BE2C (cell line): ENCODE data around the gene FMN2.

Source experiments
- DNase-seq: peaks from one replicate; pipeline ENCODE4 v3.0.0-alpha.2; 2020
- H3K27me3 ChIP-seq: fragments of 250-450 bp; sonication (Bioruptor Pico); 2 replicates; pipeline ENCODE4 v1.5.1; 2020; ENCODE audit warnings: mild to moderate bottlenecking
- H3K36me3 ChIP-seq: fragments of 250-450 bp; sonication (Bioruptor Pico); 2 replicates; pipeline ENCODE4 v1.5.1; 2020; ENCODE audit warnings: mild to moderate bottlenecking
- H3K4me1 ChIP-seq: fragments of 250-450 bp; sonication (Bioruptor Pico); 2 replicates; pipeline ENCODE4 v1.5.1; 2020
- H3K4me3 ChIP-seq: 2 replicates; pipeline ENCODE4 v1.5.1; 2011; ENCODE audit warnings: low read depth, low read length
- H3K9me3 ChIP-seq: fragments of 250-450 bp; sonication (Bioruptor Pico); 2 replicates; pipeline ENCODE4 v1.5.1; 2020
- TF ChIP-seq, protein P1 (sequence below): IDR thresholded peaks from 2 replicates; pipeline ENCODE4 v1.5.1; 2012; ENCODE audit warnings: mild to moderate bottlenecking, low read depth, low read length

The FMN2 gene

DNA sequence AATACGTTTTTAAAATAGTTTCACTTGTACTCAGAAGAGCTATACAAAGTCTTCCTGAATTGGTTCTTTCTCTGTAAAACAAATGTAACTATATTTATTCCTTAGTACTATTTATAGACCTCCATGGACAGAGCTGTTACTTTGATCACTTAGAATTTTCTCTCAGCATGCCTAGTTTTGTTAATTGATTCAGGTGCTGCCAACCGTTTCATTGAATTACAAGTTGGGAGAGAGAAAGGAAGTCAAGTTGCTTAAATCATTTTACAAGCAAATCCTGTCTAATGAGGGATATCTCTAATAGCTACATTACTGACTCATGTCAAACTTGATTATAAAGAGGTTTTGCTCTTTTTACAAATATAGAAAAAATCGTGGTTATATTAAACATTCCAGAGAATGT lies 241.0 kb downstream of the FMN2 start:
- H3K27me3 ChIP-seq: no peaks in the 10 kb centered on the region
- no peak for DNase-seq
- no peak overlapping the region for H3K4me3 ChIP-seq
- no peaks in the 10 kb centered on the region for H3K4me1 ChIP-seq
- TF ChIP-seq, protein P1, sequence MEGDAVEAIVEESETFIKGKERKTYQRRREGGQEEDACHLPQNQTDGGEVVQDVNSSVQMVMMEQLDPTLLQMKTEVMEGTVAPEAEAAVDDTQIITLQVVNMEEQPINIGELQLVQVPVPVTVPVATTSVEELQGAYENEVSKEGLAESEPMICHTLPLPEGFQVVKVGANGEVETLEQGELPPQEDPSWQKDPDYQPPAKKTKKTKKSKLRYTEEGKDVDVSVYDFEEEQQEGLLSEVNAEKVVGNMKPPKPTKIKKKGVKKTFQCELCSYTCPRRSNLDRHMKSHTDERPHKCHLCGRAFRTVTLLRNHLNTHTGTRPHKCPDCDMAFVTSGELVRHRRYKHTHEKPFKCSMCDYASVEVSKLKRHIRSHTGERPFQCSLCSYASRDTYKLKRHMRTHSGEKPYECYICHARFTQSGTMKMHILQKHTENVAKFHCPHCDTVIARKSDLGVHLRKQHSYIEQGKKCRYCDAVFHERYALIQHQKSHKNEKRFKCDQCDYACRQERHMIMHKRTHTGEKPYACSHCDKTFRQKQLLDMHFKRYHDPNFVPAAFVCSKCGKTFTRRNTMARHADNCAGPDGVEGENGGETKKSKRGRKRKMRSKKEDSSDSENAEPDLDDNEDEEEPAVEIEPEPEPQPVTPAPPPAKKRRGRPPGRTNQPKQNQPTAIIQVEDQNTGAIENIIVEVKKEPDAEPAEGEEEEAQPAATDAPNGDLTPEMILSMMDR: no peak
- H3K9me3 ChIP-seq: no peaks in the 10 kb centered on the region
- H3K36me3 ChIP-seq: no peaks in the 10 kb centered on the region

DNA sequence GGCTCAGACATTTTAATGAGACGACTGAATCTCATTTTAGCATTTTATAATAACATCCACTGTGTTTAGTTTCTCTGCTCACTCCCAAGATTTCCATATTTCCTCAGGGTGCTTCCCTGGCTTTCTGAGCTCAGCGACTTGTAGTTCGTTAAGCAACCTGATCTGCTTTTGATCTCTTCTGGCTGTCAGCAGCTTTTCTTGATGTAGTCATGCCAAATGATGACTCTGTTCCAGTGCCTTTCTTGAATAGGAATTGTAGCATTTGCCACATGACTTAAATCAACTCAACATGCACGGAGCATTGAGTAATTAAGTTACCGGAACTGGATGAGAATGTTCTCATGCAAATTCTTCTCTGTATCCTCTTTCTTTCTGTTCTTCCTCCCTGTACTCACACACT lies 246.1 kb downstream of the FMN2 start:
- no peaks in the 10 kb centered on the region for H3K36me3 ChIP-seq
- no peaks in the 10 kb centered on the region for H3K9me3 ChIP-seq
- no peaks in the 10 kb centered on the region for H3K27me3 ChIP-seq
- no peak overlapping the region for H3K4me3 ChIP-seq
- no peaks in the 10 kb centered on the region for H3K4me1 ChIP-seq
- TF ChIP-seq, protein P1: no peak
- DNase-seq: no peak

DNA sequence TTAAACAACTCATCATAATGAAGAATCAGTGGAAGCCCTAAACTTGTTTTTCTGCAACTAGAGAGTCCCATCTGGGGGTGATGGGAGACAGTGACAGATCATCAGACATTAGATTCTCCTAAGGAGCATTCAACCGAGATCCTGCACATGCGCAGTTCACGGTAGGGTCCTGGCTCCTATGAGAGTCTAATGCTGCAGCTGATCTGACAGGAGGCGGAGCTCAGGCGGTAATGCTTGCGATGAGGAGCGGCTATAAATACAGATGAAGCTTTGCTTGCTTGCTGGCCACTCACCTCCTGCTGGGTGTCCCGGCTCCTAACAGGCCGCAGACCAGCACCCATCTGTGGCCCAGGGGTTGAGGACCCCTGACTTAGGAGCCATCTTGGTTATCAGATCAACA lies 247.2 kb downstream of the FMN2 start:
- Histone ChIP-seq H3K9me3 (no peaks in the 10 kb centered on the region), H3K27me3 (no peaks in the 10 kb centered on the region), H3K4me3 (no peak overlapping the region), H3K4me1 (no peaks in the 10 kb centered on the region), H3K36me3 (no peaks in the 10 kb centered on the region)
- DNase-seq: no peak
- TF ChIP-seq, protein P1: no peak

- H3K4me3 ChIP-seq: no peak overlapping the region
- DNase-seq: no peak
- no peaks in the 10 kb centered on the region for H3K36me3 ChIP-seq
- no peaks in the 10 kb centered on the region for H3K27me3 ChIP-seq
- H3K9me3 ChIP-seq: no peaks in the 10 kb centered on the region
- no peaks in the 10 kb centered on the region for H3K4me1 ChIP-seq
- TF ChIP-seq, protein P1: no peak
Observed at GRCh38 chr1:240341365-240342250, 249.9 kb downstream of the FMN2 start.

GRCh38 chr1:240342251-240342625 lies 250.6 kb downstream of the FMN2 start:
- H3K4me1 ChIP-seq: no peaks in the 10 kb centered on the region
- TF ChIP-seq, protein P1: no peak
- DNase-seq: no peak

DNA sequence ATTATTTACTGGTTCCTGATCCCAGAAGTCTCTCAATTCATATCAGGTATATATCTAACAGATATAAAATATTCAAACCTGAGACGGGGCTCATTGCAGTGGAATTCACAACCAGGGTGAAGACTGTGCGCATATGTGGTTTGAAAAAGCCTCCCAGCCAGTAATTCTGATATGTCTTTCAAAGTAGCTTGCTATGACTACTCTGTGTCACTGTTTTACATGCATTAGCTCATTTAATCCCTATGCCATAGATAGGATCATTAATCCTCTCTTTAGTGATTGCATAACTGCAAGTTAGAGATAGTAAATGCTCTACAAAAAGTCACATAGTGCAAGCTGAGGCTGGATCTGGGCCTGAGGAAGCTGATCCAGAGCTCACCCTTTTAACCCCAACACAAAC lies 251.4 kb downstream of the FMN2 start:
- Histone ChIP-seq H3K27me3 (no peaks in the 10 kb centered on the region), H3K4me3 (no peak overlapping the region), H3K36me3 (no peaks in the 10 kb centered on the region), H3K4me1 (no peaks in the 10 kb centered on the region), H3K9me3 (no peaks in the 10 kb centered on the region)
- DNase-seq: no peak
- TF ChIP-seq, protein P1: no peak

More at GRCh38 chr1:240342251-240342625, 250.6 kb downstream of the FMN2 start:
- H3K9me3 ChIP-seq: no peaks in the 10 kb centered on the region
- no peak overlapping the region for H3K4me3 ChIP-seq
- no peaks in the 10 kb centered on the region for H3K27me3 ChIP-seq
- H3K36me3 ChIP-seq: no peaks in the 10 kb centered on the region
